Measurements from ENCODE around the gene TMOD3. TPM values are rescaled to one million over a fixed set of nuclear protein-coding genes. Genes with fewer than 3 reads are reported as not detected.
A peak's percentile ranks its signal among the peaks of the same experiment; 100 is the strongest.
"Not testable (repeated sequence)": the region's sequence is repeated elsewhere in the genome, so short reads cannot be mapped to it uniquely, and the experiment has no call there.

The TMOD3 gene
- total RNA-seq: 10 to 100 TPM; 12.3 to 28.5 (median 15.6) TPM
- 1 to 10 TPM; 4.4 to 9.1 TPM for polyA plus RNA-seq

- FAIRE-seq (no peak), ATAC-seq (peak; percentile 95 to 98 (median 96)), DNase-seq (peak; percentile 87 to 98 (median 93))
- TF ChIP-seq CTCF (IDR thresholded peaks at IDR 0.05): no peak
- Histone ChIP-seq H3K4me1 (peaks cover 4 to 13% (median 8%) of the 10 kb centered on the region in 3 donors), H3K36me3 (no peaks in the 10 kb centered on the region), H3K4me3 (peak within 1 kb of the TSS; percentile 82 to 99 (median 86)), H3K27ac (peak within 1 kb of the TSS; percentile 89 to 96 (median 96)), H3K27me3 (no peaks in the 10 kb centered on the region), H3K9me3 (no peaks in the 10 kb centered on the region)
- WGBS, 2 donors: 1 to 2% methylated on average over 65 to 89 of the region's 89 CpGs
- intact Hi-C loops (cut with DNase I): no loop called here
These were observed at the start of gene TMOD3 for GRCh38 chr15:51829376-51830275. TSS of gene TMOD3 (plus strand) at chr15:51829653. CDS start at chr15:51862885, 33,232 bp downstream.

GRCh38 chr15:51780636-51781035 lies 48.8 kb upstream of the TMOD3 start:
- ATAC-seq (no peak), DNase-seq (no peak), FAIRE-seq (no peak)
- H3K4me1 ChIP-seq: no peaks in the 10 kb centered on the region
- H3K36me3 ChIP-seq: no peaks in the 10 kb centered on the region
- 74 to 96% methylated on average over 1 of the region's 1 CpG for WGBS, 2 donors
- H3K4me3 ChIP-seq: no peak overlapping the region
- no peak for TF ChIP-seq CTCF (IDR thresholded peaks at IDR 0.05)
- no peaks in the 10 kb centered on the region for H3K9me3 ChIP-seq
- H3K27ac ChIP-seq: no peak overlapping the region
- intact Hi-C loops (cut with DNase I): no loop called here
- no peaks in the 10 kb centered on the region for H3K27me3 ChIP-seq

- no peaks in the 10 kb centered on the region for H3K9me3 ChIP-seq
- ATAC-seq (no peak), FAIRE-seq (no peak), DNase-seq (no peak)
- no peak for TF ChIP-seq CTCF (IDR thresholded peaks at IDR 0.05)
- H3K36me3 ChIP-seq: no peaks in the 10 kb centered on the region
- intact Hi-C loops (cut with DNase I): no loop called here
- no peak overlapping the region for H3K27ac ChIP-seq
- no peaks in the 10 kb centered on the region for H3K4me1 ChIP-seq
- H3K4me3 ChIP-seq: no peak overlapping the region
- WGBS, 2 donors: 50 to 92% methylated on average over 2 of the region's 2 CpGs
- no peaks in the 10 kb centered on the region for H3K27me3 ChIP-seq
These were observed 47.9 kb upstream of the TMOD3 start for GRCh38 chr15:51781506-51781905.

GRCh38 chr15:51782357-51782896 lies 47.0 kb upstream of the TMOD3 start:
- Histone ChIP-seq H3K27me3 (no peaks in the 10 kb centered on the region), H3K9me3 (no peaks in the 10 kb centered on the region), H3K27ac (no peak overlapping the region), H3K4me1 (no peaks in the 10 kb centered on the region), H3K4me3 (no peak overlapping the region), H3K36me3 (no peaks in the 10 kb centered on the region)
- FAIRE-seq (no peak), ATAC-seq (no peak), DNase-seq (no peak)
- intact Hi-C loops (cut with DNase I): no loop called here
- TF ChIP-seq CTCF (IDR thresholded peaks at IDR 0.05): no peak
- WGBS, 2 donors: 85% methylated on average over 7 of the region's 7 CpGs

GRCh38 chr15:51783967-51784366 lies 45.5 kb upstream of the TMOD3 start:
- Histone ChIP-seq H3K36me3 (no peaks in the 10 kb centered on the region), H3K4me3 (no peak overlapping the region), H3K27me3 (no peaks in the 10 kb centered on the region), H3K27ac (no peak overlapping the region), H3K4me1 (no peaks in the 10 kb centered on the region), H3K9me3 (no peaks in the 10 kb centered on the region)
- TF ChIP-seq CTCF (IDR thresholded peaks at IDR 0.05): no peak
- 91 to 93% methylated on average over 3 of the region's 3 CpGs for WGBS, 2 donors
- intact Hi-C loops (cut with DNase I): no loop called here
- FAIRE-seq (no peak), DNase-seq (no peak), ATAC-seq (no peak)

GRCh38 chr15:51787130-51787529 lies 42.3 kb upstream of the TMOD3 start:
- H3K27me3 ChIP-seq; H3K9me3 ChIP-seq; FAIRE-seq; H3K4me1 ChIP-seq; H3K27ac ChIP-seq; DNase-seq; intact Hi-C loops (cut with DNase I); ATAC-seq; H3K36me3 ChIP-seq; H3K4me3 ChIP-seq: not testable (repeated sequence)
- 95 to 97% methylated on average over 11 of the region's 11 CpGs for WGBS, 2 donors

GRCh38 chr15:51792474-51792873 lies 37.0 kb upstream of the TMOD3 start:
- FAIRE-seq; intact Hi-C loops (cut with DNase I); H3K27me3 ChIP-seq; H3K27ac ChIP-seq; ATAC-seq; H3K9me3 ChIP-seq; H3K4me3 ChIP-seq; H3K36me3 ChIP-seq; DNase-seq: not testable (repeated sequence)
- 95 to 97% methylated on average over 4 of the region's 4 CpGs for WGBS, 2 donors
- H3K4me1 ChIP-seq: peaks cover 0 to 14% (median 11%) of the 10 kb centered on the region in 3 donors

Measured in pancreas (tissue), 10 donors.